SIG-M5 treated with dmso at 0.1 percent for 504 hours (cell line): ENCODE measurements around the gene CFAP74.

Experiments
- DNase-seq: peaks from one replicate; lab custom pipeline; 2025; ENCODE audit not compliant: unreplicated experiment; lab: John Stamatoyannopoulos, UW

The CFAP74 gene

DNA sequence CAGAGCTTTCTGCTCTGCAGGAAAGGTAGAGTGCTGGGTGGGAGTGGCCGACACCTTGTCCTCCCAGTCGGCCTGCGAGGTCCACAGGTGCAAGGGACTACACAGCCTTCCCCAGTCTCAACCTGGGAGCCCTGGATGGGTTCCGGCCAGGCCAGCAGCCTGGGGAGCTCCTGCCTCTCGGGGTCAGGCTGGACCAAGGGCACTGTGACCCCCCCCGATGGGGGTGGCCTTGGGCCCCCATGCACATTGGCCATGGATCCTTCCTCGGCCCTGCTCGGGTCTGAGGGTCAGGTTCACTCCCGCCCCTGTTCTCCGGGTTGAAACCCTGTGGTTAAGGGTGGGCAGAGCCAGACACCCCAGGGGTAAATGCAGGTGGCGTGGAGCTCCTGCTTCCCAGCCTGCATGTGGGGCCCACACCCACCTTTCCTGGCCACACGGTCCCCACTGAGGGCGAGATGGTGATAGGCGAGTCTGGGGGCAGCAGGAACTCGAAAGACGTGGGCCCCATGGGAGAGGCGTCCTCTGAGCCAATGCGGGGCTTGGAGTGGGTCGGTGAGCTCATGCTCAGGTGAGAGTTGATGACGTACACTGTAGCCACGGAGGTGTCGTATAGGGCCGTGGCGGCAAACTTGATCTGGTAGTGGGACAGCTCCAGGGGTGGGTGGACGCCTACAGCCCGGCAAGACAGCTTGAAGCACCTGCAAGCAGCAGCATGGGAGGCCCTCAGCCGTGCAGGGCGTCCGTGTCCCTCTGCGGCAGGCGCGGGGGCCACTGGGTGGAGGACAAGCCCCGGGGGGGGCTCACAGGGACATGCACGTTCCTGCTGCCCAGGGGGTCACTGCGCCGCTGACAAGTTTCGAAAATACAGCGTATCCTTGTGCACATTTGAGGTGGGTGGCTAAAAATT lies 73.7 kb downstream of the CFAP74 start:
- DNase-seq, result no peak

DNA sequence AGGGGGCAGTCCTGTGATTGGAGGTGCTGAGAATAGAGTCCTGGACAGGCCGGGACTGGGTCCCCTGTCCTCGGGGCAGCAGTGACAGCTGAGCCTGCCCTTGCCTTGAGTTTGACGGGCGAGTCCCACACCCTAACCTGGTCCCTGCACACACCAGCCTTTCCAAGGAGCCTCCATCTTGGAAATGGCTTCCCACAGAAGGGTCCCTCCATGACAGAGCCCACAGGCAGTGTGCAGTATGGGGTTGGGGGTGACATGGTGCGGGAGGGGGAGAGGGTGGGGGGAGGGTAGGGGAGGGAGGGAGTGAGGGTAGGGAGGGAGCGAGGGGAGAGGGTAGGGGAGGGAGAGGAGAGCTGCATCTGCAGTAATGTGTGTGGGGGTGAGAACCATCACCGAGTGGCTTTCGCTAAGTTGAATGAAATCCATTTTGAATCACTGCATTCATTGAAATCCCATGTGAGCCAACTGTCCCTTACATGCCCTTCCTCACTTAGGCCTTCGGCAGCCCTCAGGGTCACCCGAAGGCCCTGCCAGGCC lies 74.4 kb downstream of the CFAP74 start:
- DNase-seq, result no peak

DNA sequence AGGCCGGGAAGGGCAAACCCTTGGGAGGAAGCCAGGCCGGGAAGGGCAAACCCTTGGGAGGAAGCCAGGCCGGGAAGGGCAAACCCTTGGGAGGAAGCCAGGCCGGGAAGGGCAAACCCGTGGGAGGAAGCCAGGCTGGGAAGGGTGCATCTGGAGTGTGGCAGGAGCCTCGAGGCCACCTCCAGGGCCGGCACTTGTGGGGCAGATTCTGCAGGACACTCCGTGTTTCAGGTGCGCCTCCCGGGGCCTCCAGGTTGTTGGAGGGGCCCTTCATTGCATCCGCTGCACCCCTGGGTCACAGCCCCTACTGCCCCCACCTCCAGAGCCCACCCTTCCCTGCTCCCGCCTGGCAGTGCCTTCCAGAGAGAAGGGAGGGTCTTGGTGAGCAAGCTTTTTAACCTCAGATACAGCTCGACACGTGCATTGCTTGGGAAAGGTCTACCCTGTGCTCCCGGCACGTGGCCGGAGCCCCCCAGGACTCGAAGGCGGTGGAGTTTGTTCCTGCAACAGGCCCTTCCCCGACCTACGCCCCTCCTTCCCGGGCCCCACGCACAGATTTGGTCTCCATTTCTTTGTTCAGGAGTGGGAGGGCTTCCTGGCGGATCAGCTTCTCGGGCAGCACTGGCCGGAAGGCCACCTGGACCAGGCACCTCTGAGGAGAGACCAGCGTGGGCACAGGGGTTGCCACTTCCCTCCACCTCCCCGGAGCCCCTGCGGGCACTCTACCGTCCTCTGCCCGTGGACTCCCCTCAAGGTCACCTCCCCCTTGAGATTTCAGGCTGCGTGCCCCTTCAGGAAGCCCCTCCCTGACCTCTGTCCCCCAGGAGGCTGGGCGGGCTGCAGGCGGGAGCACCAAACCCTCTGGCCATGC lies 75.1 kb downstream of the CFAP74 start:
- DNase-seq, result no peak

GRCh38 chr1:1927751-1928150 lies 75.8 kb downstream of the CFAP74 start:
- no peak for DNase-seq

GRCh38 chr1:1926886-1927660 lies 76.5 kb downstream of the CFAP74 start:
- no peak for DNase-seq

DNA sequence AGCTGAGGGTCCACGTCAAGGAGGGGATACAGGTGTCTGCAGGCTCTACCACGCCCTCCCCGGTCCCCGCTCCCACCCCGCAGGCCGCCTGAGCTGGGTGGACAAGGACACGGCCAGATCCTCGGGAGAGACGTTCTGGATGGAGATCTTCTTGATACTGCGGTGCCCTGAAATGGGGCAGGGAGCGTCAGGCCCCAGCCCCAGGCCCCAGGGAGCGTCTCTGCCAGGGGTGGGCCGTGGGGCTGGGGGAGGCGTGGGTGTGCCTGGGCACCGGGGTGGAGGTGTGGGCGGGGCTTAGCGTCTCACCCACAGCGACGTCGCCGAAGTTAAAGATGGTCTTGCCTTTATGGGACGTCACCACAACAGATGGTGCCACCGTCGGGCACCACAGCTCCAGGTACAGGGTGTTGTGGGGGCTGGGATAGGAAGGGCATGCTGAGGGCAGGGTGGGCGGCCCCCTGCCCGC lies 77.2 kb downstream of the CFAP74 start:
- DNase-seq, result no peak

- DNase-seq, result no peak
Measured at GRCh38 chr1:1925437-1926345, 77.9 kb downstream of the CFAP74 start.

- no peak for DNase-seq
Measured at GRCh38 chr1:1924849-1925248, 78.7 kb downstream of the CFAP74 start.

GRCh38 chr1:1924386-1924785 lies 79.2 kb downstream of the CFAP74 start:
- DNase-seq, result no peak

DNA sequence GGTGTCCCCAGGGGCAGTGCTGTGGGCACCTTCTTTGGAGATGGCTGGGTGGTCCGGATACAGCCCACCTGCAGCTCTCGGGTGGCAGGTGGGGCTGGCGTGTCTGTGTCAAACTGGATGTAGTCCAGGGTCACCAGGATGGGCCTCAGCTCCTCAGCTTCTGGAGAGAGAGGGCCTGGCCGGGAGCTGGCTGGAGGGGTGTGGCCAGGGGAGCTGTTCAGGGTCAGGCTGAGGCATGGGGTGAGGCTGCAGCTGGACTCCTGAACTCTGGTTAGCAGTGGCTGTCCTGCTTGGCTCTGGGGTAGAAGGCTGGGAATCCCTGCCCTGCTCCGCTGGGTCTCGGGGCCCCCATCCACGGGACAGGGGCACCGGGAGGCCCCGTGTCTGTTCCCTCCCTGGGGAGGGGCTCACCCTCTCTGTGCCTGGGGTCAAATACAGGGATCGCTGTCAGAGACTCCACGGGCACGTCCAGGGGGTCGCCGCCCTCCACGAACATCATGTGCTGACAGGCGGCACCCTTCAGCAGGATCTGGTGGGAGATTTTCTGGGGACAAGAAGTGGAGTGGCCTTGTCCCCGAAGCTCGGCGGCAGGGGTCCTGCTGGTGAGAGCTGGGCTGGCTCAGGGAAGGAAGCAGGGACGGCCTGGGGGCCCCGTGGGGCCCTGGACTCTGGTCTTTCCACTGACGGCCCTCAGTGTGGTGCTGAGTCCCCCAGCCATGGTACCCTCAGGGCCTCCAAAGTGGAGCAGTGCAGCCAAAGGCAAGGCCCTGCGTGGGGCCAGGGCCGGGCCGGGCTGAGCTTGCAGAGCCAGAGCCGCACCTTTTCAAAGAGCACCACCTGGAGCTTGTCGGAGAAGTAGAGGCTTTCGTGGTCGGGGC lies 80.4 kb downstream of the CFAP74 start:
- no peak for DNase-seq

GRCh38 chr1:1922702-1922955 lies 81.0 kb downstream of the CFAP74 start:
- DNase-seq, result no peak

GRCh38 chr1:1921901-1922701 lies 81.5 kb downstream of the CFAP74 start:
- no peak for DNase-seq

DNA sequence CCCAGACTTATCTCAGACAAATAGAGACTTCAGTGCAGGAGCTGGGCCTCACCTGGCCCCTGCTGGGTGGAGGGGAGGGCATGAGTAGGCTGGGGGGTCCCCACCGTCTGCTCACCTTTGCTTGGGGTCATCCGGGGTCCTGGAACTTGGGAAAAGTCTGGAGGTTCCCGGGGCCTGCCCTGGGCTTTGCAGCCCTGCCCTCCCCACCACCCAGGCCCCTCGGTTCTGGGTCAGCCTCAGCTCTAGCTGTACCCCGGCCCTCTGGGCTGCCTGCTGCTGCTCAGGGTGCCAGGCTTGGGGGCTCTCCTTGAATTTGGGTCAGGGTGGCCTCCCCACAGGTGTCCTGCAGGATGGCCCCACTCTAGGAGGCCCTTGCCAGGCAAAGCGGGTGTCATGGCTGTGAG lies 82.1 kb downstream of the CFAP74 start:
- DNase-seq, result no peak

GRCh38 chr1:1920608-1921458 lies 82.8 kb downstream of the CFAP74 start:
- no peak for DNase-seq

- no peak for DNase-seq
Measured at GRCh38 chr1:1920057-1920607, 83.5 kb downstream of the CFAP74 start.

DNA sequence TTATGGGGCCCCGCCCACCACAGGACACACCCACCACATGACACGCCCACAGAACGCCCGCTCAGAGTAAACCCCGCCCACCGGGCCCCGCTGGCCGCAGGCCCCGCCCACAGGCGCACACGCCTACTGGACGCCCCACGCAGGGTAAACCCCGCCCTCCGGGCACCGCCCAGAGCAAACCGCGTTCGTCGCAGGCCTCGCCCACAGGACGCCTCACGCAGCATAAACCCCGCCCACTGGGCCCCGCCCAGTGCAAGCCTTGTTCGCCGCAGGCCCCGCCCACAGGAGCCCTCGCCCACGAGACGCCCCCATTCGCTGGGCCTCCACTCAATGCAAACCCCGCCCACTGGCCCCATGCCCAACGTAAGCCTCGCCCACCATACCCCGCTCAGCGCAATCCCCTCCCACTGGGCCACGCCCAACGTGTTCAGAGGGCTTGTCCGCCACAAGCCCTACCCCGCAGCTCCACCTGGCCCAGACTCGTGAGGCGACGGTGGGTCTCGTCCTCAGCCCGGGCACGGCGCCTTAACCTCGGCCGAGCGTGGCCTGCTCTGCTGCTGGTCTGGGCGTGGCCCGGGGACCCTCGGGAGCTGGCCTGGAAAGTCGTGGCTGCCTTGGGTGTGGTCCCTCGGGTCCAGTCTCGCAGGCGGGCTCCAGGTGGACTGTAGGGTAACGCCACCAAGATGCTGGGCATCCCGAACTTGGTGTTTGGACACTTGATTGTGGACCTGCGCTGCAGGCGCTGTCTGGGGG lies 84.1 kb downstream of the CFAP74 start:
- peak; percentile 90 for DNase-seq
